ENCODE measurements around the gene SGMS1.
"Not testable (repeated sequence)": the region's sequence is repeated elsewhere in the genome, so short reads cannot be mapped to it uniquely, and the experiment has no call there.

The SGMS1 gene

GRCh38 chr10:50653758-50654157, 30.0 kb upstream of the SGMS1 start:
- POLR2A ChIA-PET (ENCODE audit: low non-redundant PET), result no interaction called here
- CTCF ChIA-PET, result no interaction called here
- no peak overlapping the region for H3K27ac ChIP-seq
- no peak for TF ChIP-seq CTCF (conservative IDR thresholded peaks at IDR 0.05; ENCODE audit: low read depth)
- DNase-seq (ENCODE audit: low spot score), result no peak

- peak; percentile 20 for DNase-seq (ENCODE audit: low spot score)
- no peak overlapping the region for H3K27ac ChIP-seq
- POLR2A ChIA-PET (ENCODE audit: low non-redundant PET), result no interaction called here
- peak; percentile 44 for TF ChIP-seq CTCF (conservative IDR thresholded peaks at IDR 0.05; ENCODE audit: low read depth)
- CTCF ChIA-PET, result no interaction called here
Measured at GRCh38 chr10:50653142-50653541, 29.4 kb upstream of the SGMS1 start.

- H3K27ac ChIP-seq, result no peak overlapping the region
- no peak for TF ChIP-seq CTCF (conservative IDR thresholded peaks at IDR 0.05; ENCODE audit: low read depth)
- CTCF ChIA-PET, result interaction anchor here (0.8 kb wide), 1 partner anchor 94 kb away, joined by 3 read pairs; no protein-coding TSS in a partner anchor
- POLR2A ChIA-PET (ENCODE audit: low non-redundant PET), result no interaction called here
- no peak for DNase-seq (ENCODE audit: low spot score)
Measured at GRCh38 chr10:50651808-50652207, 28.1 kb upstream of the SGMS1 start.

- POLR2A ChIA-PET (ENCODE audit: low non-redundant PET), result no interaction called here
- no peak for TF ChIP-seq CTCF (conservative IDR thresholded peaks at IDR 0.05; ENCODE audit: low read depth)
- H3K27ac ChIP-seq, result no peak overlapping the region
- CTCF ChIA-PET, result no interaction called here
- DNase-seq (ENCODE audit: low spot score), result no peak
Measured at GRCh38 chr10:50650481-50650880, 26.7 kb upstream of the SGMS1 start.

DNA sequence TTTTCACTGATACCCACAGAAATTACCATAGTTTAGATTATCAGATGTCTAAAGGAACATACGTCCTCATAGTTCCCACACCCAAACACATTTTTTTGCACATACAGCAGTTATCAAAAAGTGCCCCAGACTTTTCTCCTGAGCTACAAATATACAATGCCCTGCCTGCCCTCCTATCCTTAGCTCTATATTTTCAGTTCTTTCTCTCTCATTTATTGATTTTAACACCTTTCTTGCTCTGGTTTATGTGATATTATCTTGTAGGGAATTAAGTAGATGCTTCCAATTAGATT, 25.1 kb upstream of the SGMS1 start:
- TF ChIP-seq CTCF (conservative IDR thresholded peaks at IDR 0.05; ENCODE audit: low read depth), result no peak
- POLR2A ChIA-PET (ENCODE audit: low non-redundant PET), result no interaction called here
- H3K27ac ChIP-seq, result no peak overlapping the region
- no peak for DNase-seq (ENCODE audit: low spot score)
- CTCF ChIA-PET, result no interaction called here

DNA sequence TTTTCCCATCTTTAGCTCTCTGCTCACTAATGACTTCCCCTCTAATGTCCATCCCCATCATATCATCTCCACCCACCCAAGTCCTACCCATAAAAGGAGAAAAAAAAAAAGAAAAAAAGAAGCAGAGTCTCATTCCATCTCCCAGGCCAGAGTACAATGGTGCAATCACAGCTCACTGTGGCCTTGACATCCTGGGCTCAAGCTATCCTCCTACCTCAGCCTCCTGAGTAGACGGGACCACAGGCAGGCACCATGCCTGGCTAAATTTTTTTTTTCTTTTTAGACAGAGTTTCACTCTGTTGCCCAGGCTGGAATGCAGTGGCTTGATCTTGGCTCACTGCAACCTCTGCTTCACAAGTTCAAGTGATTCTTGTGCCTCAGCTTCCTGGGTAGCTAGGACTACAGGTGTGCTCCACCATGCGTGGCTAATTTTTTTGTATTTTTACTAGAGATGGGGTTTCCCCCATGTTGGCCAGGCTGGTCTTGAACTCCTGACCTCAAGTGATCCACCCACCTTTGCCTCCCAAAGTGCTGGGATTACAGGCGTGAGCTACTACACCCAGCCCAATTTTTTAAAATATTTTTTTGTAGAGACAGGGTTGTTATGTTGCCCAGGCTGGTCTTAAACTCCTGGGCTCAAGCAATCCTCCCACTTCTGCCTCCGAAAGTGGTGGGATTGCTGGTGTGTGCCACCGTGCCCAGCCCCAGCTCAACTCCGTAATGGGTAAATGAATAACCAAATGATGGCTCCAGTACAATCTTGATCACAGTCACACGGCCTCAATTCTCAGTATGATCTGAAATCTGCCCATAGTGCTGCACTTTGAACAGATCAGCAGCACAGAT, 24.6 kb upstream of the SGMS1 start:
- POLR2A ChIA-PET (ENCODE audit: low non-redundant PET), result no interaction called here
- CTCF ChIA-PET, result no interaction called here
- H3K27ac ChIP-seq, result no peak overlapping the region
- no peak for TF ChIP-seq CTCF (conservative IDR thresholded peaks at IDR 0.05; ENCODE audit: low read depth)
- no peak for DNase-seq (ENCODE audit: low spot score)

DNA sequence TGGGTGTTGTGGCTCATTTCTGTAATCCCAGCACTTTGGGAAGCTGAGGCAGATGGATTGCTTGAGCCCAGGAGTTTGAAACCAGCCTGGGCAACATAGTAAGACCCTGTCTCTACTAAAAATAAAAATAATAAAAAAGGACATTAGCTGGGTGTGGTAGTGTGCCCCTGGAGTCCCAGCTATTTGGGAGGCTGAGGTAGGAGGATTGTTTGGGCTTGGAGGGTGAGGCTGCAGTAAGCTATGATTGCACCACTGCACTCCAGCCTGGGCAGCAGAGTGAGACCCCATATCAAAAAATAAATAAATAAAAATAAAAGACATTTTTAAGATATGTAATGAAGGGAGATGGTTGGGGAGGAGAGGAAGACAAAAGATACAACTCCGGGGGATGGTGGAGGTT, 23.6 kb upstream of the SGMS1 start:
- DNase-seq (ENCODE audit: low spot score); H3K27ac ChIP-seq; POLR2A ChIA-PET (ENCODE audit: low non-redundant PET): not testable (repeated sequence)
- CTCF ChIA-PET, result interaction anchor here (0.6 kb wide), 1 partner anchor 11 kb away, joined by 3 read pairs; no protein-coding TSS in a partner anchor
